Activated naive CD4-positive, alpha-beta T cell treated with anti-CD3 and anti-CD28 coated beads, Interleukin-2, amount 50 U/mL, for 72 hours (primary cell): ENCODE measurements around the gene ENPP1. TPM values are rescaled to one million over a fixed set of nuclear protein-coding genes. Genes with fewer than 3 reads are reported as not detected.
"Not testable (repeated sequence)": the region's sequence is repeated elsewhere in the genome, so short reads cannot be mapped to it uniquely, and the experiment has no call there.

Source experiments
- ATAC-seq, 2 donors: fragments of 150-1000 bp; cut with Tn5 transposase; 2 replicates each; pipeline ENCODE4 v1.10.0; 2021; ENCODE audit warnings: mild to moderate bottlenecking in 2 of 2, moderate library complexity in 2 of 2
- DNase-seq, 2 donors: peaks; one replicate each; pipeline ENCODE4 v3.0.0; 2021 to 2022; ENCODE audit warnings: low spot score in 2 of 2
- H3K27ac Mint-ChIP-seq, 2 donors: one replicate each; pipeline ENCODE4 v1.8.0; 2022; ENCODE audit warnings: mild to moderate bottlenecking in 2 of 2, mixed read lengths in 2 of 2
- H3K36me3 Mint-ChIP-seq, 2 donors: one replicate each; pipeline ENCODE4 v1.8.0; 2022; ENCODE audit warnings: mixed read lengths in 2 of 2
- H3K9me3 Mint-ChIP-seq, 2 donors: one replicate each; pipeline ENCODE4 v1.8.0; 2022; ENCODE audit warnings: mixed read lengths in 2 of 2
- total RNA-seq, 2 donors: library from RNA; stranded (reverse); gene quantifications; one replicate each; pipeline ENCODE4 v1.2.3, GENCODE V29; 2022

The ENPP1 gene
- total RNA-seq, 2 donors from 2014 or later, result 0.35 to 0.36 TPM

DNA sequence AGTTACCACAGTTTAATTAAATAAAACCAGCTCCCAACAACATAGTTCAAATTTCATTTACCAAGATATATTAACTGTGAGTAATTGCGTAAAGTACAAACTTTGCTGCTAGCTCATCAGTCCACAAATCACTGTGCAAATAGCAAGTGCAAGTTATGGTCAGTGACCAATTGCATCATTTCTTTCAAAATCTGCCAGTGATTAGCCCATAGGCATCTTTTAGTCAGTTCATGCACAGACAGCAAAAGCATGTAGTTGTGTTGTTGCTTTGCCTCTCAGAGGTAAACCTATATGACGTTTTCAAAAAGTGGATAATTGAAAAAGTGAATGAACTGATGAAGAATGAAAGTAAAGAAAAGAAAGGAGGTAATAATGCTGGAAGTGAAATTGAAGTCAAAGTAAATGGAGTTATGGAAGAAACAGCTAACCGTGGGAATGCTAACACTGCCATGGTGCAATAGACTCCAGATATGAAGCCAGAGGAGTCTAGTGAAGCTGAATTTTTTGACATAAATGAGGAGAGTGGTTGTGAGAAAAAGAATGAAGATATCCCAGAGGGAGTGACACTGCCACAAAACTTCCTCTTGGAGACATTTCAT lies 36.5 kb downstream of the ENPP1 start:
- Mint-ChIP-seq H3K27ac (no peak overlapping the region), H3K36me3 (no peaks in the 10 kb centered on the region), H3K9me3 (no peaks in the 10 kb centered on the region)
- ATAC-seq (no peak), DNase-seq (no peak)

DNA sequence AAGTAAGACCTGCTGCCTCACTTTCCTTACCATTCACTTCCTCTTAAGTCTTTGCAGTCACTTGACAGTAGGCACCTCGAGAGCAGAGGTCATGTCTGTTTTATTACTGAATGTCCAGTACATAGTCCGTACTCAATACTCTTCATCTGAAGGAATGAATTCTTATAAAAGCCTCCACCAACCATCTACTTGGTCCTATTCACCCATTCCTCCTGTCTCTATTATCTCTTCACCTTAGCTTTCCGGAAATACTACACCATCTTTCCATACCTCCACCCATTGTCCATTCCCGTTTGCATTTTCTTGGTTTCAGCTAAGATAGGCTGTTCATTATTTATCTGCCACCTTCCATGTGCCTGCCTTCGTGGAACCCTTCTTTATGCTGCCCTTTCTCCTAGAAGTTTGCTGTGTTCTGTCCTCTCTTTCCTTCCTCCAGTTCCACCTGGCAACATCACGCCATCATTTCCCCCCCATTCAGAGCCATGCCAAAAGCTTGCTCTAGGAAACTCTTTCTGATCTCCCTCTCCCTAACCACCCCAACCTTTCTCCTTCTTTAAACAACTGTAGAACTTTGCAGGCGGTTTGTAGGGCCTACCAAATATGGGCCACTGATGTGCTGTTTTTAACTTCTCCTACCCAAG lies 38.3 kb downstream of the ENPP1 start:
- DNase-seq (no peak), ATAC-seq (no peak)
- H3K36me3 Mint-ChIP-seq, result no peaks in the 10 kb centered on the region
- no peaks in the 10 kb centered on the region for H3K9me3 Mint-ChIP-seq
- H3K27ac Mint-ChIP-seq, result no peak overlapping the region

DNA sequence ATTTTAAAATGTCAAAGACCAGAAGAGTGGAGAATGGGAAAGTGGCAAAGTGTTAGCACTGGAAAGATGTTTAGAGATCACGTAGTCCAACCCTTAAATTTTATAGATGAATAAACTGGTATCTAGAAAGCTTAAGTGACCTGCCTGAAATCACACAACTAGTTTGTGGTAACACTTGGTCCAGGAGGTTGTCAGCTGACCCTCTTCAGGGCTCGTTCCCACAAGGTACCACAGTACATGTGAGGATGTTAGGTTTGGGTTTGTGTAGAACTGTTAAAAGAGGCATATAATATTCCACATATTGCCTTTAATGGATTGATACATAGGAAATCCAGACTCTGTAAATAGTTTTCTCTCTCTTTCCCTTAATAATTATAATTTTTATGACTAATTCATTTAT lies 39.1 kb downstream of the ENPP1 start:
- ATAC-seq, result no peak
- H3K36me3 Mint-ChIP-seq, result no peaks in the 10 kb centered on the region

DNA sequence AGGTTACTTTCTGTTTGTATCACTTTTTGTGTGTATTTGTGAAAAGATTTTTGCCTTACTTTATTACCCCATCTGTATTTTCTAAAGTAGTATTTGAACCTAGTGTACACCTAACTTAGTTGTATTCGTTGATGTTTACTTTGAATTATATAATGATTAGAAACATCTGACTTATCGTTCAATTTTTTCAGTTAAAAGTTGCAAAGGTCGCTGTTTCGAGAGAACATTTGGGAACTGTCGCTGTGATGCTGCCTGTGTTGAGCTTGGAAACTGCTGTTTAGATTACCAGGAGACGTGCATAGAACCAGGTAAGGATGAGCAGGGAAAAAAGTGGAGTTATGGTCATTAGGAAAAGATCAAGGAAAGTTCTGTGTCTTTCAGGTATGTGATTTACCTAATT lies 42.0 kb downstream of the ENPP1 start:
- ATAC-seq (no peak), DNase-seq (no peak)
- H3K36me3 Mint-ChIP-seq, result no peaks in the 10 kb centered on the region
- H3K27ac Mint-ChIP-seq, result no peak overlapping the region
- H3K9me3 Mint-ChIP-seq, result no peaks in the 10 kb centered on the region

More for the DNA sequence above, 39.1 kb downstream of the ENPP1 start:
- Mint-ChIP-seq H3K9me3 (no peaks in the 10 kb centered on the region), H3K27ac (no peak overlapping the region)
- DNase-seq, result no peak

DNA sequence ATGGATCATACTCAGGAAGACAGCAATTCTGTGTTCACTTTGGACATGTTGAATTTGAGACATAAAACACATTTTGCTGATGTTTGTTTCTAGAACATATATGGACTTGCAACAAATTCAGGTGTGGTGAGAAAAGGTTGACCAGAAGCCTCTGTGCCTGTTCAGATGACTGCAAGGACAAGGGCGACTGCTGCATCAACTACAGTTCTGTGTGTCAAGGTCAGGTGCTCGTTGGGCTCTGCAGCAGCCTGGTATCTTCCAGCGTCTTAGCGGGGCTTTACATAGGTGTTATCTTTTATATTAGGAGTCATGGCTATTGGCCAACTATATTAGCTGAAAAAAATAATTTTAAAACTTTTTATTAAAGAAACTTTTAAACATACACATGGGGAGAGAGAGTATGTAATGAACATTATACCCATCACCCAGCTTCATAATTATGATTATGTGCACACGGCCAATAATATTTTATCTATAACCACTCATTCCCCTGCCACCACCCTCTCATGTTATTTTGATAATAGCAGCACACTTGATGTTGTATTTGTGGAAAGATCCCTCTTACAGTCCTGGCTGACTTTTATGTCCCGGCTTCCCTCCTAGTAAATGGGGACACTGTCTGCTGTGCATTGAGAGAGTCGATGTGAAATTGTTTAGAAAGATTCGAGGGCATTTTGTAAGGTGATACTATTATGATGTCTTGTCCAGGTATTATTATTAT lies 43.4 kb downstream of the ENPP1 start:
- Mint-ChIP-seq H3K27ac (no peak overlapping the region), H3K9me3 (no peaks in the 10 kb centered on the region)

DNA sequence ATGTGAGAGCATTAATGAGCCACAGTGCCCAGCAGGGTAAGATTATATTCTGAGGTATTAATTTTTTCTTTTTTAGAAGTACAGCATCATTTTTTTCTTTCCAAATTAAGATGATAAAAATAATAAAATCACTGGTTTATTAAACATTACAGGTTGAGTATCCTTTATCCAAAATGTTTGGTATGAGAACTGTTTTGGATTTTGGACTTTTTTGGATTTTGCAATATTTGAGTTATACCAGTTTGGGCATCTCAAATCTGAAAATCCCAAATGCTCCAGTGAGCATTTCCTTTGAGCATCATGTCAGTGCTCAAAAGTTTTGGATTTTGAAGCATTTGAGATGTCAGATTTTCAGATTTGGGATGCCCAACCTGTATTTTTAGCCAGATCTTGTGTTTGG lies 44.4 kb downstream of the ENPP1 start:
- ATAC-seq, result no peak
- Mint-ChIP-seq H3K36me3 (no peaks in the 10 kb centered on the region), H3K9me3 (no peaks in the 10 kb centered on the region), H3K27ac (no peak overlapping the region)
- DNase-seq, result no peak

More for the DNA sequence above, 43.4 kb downstream of the ENPP1 start:
- no peak for DNase-seq
- no peak for ATAC-seq
- no peaks in the 10 kb centered on the region for H3K36me3 Mint-ChIP-seq

DNA sequence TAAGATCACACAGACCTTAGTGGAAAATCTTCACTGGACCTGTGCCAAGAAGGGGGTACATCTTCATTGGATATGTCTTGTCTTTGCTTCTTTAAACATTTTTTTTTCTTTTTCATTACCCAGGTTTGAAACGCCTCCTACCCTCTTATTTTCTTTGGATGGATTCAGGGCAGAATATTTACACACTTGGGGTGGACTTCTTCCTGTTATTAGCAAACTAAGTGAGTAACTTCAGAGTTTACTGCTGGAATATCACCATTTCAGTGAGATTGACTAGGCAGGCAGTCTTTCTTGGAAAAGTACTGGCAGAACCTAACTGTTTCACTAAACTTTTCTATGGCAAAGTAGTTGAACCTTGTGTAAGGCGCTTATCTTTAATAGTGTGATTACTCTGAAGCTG lies 47.0 kb downstream of the ENPP1 start:
- H3K36me3 Mint-ChIP-seq, result no peaks in the 10 kb centered on the region
- no peaks in the 10 kb centered on the region for H3K9me3 Mint-ChIP-seq
- no peak for DNase-seq
- H3K27ac Mint-ChIP-seq, result no peak overlapping the region
- no peak for ATAC-seq

DNA sequence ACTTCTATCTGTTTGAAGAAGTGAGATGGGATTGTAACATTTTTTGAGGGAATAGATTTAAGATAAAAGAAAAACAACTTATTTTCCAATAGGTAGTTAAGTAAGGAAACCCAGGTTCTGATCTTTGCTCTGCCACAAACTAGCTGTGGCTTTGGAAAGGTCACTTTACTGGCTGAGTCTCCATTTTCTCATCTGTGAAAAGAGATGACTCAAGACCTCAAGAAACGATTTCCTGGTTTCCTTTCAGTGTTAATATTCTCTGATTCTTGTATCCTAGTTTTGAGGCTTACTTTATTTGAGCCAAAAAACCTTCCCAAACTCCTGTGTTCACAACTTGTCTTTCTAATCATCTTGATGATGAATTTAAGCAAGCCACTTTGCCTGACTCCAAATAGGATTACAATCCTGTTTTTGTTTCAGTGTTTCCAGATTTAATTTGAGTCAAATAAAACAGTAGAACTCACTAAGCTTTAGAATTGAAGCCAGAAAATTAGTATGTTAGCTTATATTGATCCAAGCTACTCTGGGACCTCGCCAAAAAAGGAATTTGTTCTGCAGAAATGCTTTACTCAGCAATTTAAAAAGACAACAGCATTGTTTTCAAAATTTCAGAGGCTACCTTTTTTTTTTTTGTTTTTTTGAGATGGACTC lies 51.1 kb downstream of the ENPP1 start:
- no peaks in the 10 kb centered on the region for H3K9me3 Mint-ChIP-seq
- H3K36me3 Mint-ChIP-seq, result no peaks in the 10 kb centered on the region
- no peak overlapping the region for H3K27ac Mint-ChIP-seq
- ATAC-seq, result peak in 1 of 2 donors; percentile 40
- no peak for DNase-seq

DNA sequence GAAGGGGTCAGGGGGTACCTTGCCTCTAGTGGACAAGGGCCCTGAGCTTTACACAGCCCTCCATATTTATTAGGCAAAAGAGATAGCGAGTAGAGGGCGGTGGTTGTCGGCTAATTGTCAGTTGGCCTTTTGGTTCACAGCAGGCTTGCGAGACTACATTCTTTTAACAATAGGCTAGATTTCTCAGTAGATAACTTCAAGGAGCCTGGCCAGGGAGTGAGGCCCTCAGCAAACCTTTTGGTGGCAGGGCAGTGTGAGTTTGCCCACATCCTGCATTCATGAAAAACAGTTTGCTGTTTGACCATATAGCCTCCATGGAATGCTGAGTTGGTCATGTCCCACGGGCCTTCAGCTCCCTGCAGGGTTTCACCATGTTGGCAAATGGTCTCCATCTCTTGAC lies 51.8 kb downstream of the ENPP1 start:
- H3K36me3 Mint-ChIP-seq, ATAC-seq, DNase-seq, H3K9me3 Mint-ChIP-seq, H3K27ac Mint-ChIP-seq: not testable (repeated sequence)

DNA sequence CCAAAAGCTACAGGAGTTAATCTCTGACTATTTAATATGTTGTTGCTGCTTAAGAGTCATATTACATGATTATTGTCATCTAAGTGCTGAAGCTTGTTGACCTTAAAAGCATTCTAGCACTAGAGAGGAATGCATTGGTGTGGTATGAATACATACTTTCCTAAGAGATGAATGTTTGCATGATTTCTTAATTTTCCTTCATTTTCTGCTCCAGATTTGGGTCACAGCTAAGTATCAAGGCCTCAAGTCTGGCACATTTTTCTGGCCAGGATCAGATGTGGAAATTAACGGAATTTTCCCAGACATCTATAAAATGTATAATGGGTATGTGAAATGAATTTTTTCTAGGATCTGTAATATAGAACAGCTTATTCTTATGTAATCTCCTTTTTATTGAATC lies 53.6 kb downstream of the ENPP1 start:
- Mint-ChIP-seq H3K36me3 (no peaks in the 10 kb centered on the region), H3K9me3 (no peaks in the 10 kb centered on the region), H3K27ac (no peak overlapping the region)
- ATAC-seq (no peak), DNase-seq (no peak)

DNA sequence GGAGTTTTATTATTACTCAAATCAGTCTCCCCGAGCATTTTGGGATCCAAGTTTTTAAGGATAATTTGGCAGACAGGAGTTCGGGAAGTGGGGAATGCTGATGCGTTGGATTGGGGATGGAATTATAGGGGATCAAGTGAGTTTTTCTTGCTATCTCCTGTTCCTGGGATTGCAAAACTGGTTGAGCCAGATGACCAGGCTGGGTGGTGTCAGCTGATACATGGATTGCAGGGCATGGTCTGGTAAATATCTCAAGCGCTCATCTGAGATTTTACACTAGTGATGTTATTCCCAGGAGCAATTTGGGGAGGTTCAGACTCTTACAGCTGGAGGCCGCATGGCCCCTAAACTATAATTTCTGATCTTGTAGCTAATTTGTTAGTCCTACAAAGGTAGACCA lies 54.7 kb downstream of the ENPP1 start:
- no peak for ATAC-seq
- Mint-ChIP-seq H3K27ac (no peak overlapping the region), H3K36me3 (no peaks in the 10 kb centered on the region), H3K9me3 (no peaks in the 10 kb centered on the region)
- DNase-seq, result no peak

DNA sequence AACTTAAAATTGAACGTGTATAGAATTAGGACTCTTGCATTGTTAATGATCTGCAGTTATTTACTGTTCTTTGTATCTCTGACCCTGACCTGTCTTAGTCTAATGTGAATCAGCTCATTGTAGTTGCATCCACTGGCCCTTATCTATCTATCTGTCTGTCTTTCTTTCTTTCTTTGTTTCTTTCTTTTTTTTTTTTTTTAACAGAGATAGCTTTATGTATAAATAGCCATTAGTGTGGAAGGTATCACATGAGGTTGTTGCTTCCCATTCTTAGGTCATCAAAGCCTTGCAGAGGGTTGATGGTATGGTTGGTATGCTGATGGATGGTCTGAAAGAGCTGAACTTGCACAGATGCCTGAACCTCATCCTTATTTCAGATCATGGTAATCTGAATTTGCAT lies 59.9 kb downstream of the ENPP1 start:
- Mint-ChIP-seq H3K36me3 (no peaks in the 10 kb centered on the region), H3K9me3 (no peaks in the 10 kb centered on the region), H3K27ac (peak overlapping the region in 1 of 2 donors; percentile 56)
- no peak for ATAC-seq
- DNase-seq, result no peak

DNA sequence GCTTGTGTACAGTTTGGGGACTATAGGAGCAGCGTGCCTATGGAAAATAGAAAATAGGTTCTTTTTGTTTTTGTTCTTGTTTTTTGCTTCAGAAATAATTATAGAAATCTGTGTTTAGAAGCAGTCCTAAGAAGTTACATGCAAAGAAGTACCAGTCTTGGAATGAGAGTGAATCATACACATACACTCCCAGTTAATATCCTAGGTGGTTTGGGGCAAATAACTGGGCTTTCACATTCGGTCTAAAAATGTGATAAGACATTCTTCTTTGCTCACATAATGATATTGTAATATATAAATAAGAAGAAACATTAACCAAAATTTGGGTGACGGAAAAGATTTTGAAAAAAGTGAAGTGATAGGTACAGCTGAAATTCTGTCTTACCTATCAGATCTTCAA lies 61.0 kb downstream of the ENPP1 start:
- DNase-seq (no peak), ATAC-seq (no peak)
- Mint-ChIP-seq H3K9me3 (no peaks in the 10 kb centered on the region), H3K27ac (no peak overlapping the region), H3K36me3 (no peaks in the 10 kb centered on the region)

DNA sequence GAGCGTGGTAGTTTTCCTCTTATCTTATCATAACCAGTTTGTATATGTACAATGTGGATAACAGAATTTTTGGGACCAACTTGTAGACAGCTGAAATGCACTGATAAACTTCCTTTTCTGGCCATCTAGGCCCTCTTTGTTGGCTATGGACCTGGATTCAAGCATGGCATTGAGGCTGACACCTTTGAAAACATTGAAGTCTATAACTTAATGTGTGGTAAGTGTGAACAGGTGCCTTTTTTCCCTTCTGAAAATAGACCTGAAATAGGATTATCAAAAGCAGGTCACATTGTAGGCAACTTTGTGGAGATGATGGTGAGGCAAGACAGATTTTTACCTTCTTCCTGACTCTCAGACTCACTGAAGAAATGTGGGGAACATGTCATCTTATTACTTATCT lies 67.8 kb downstream of the ENPP1 start:
- Mint-ChIP-seq H3K36me3 (no peaks in the 10 kb centered on the region), H3K9me3 (no peaks in the 10 kb centered on the region), H3K27ac (no peak overlapping the region)
- ATAC-seq (no peak), DNase-seq (no peak)

DNA sequence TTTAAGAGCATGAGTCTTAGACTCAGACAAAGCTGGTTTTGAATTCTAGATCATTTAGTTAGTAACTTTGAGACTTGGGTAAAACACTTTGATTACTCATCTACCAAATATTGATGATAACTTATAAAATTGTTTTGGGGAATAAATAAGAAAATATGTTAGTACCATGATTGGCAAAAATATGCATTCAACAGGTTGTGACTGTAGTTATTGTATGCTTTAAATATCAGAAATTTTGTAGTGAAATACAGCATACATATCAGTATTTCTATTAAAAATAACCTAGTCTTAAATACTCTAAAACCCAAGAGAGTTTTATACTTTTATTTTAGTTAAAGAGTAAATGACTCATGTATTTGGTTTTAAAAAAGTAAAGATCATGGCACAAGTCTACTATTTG lies 68.7 kb downstream of the ENPP1 start:
- no peaks in the 10 kb centered on the region for H3K36me3 Mint-ChIP-seq
- DNase-seq (no peak), ATAC-seq (no peak)
- no peak overlapping the region for H3K27ac Mint-ChIP-seq
- H3K9me3 Mint-ChIP-seq, result no peaks in the 10 kb centered on the region

DNA sequence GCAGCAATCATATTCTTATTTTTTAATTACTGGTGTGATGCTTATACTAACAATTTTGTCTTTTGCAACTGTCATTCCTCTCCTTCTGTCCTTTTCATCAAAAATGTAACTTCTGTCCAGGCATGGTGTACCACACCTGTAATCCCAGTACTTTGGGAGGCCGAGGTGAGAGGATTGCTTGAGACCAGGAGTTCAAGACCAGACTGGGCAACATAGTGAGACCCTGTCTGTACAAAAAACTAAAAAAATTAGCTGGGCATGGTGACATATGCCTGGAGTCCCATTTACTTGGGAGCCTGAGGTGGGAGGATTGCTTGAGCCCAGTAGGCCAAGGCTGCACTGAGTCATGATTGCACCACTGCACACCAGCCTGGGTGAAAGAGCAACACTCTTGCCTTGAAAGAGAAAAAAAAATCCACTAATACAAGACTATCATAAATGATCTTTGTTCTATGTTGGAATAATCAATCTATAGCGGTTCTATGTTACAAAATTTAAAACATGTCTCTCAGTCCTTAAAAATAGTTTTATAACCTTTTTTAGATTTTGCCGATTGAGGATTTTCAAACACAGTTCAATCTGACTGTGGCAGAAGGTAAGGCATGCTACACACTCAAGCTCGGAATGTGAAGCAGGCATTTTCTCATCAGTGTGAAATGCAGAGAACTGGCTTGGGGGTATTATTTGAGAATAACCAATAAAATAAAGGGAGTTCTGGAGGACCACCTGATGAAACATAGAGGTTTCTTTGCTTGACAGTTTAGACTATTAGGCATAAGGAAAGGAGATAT lies 70.4 kb downstream of the ENPP1 start:
- H3K9me3 Mint-ChIP-seq, result no peaks in the 10 kb centered on the region
- no peak overlapping the region for H3K27ac Mint-ChIP-seq
- no peaks in the 10 kb centered on the region for H3K36me3 Mint-ChIP-seq
- ATAC-seq (no peak), DNase-seq (no peak)

DNA sequence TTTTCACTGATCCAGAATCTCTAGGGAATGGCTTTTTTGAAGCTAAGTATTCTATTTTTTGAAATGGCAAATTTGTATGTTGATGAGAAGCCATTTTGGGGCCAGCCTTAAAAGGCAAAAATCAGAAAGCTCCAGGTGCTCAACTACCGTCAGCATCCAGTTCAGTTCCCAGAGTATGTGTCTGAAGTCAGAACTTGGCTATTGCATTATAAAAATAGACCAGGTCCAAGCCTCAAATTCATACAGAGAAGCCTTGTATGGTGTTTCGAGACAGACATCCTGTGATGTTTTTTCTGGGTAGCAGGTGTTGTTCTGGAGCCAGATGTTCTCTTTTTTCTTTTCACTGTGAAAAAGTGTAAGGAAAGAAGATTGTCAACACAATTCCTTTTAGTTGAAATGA lies 75.2 kb downstream of the ENPP1 start:
- Mint-ChIP-seq H3K9me3 (no peaks in the 10 kb centered on the region), H3K27ac (no peak overlapping the region), H3K36me3 (no peaks in the 10 kb centered on the region)
- DNase-seq, result no peak
- no peak for ATAC-seq
